Posterior vena cava (tissue), 2 donors: ENCODE measurements around the gene MTMR3. TPM values are rescaled to one million over a fixed set of nuclear protein-coding genes. Genes with fewer than 3 reads are reported as not detected.

Experiments used
- DNase-seq: peaks from one replicate; pipeline ENCODE4 v3.0.0-alpha.2; 2020; ENCODE audit warnings: low spot score
- intact Hi-C, 2 donors: fragments of 100-400 bp; cut with DNase I; formaldehyde crosslinking; loops; one replicate each; pipeline versions ENCODE4 v1.14.1 to v1.14.2; 2022 to 2023
- total RNA-seq, 2 donors: library from RNA; stranded (reverse); fragmentation: NEBNext Ultra II Directional; extraction: Animal tissue kit (Norgen Biotek cat#: 25700); gene quantifications; one replicate each; pipeline ENCODE4 v1.2.1, GENCODE V29; 2021
- donor health status: DM: yes; HTN: yes; CAD: no.
- donor health status: DM: yes; HTN: yes; CAD: no.

Gene MTMR3
- total RNA-seq, 2 donors from 2014 or later = 35.8 to 37.6 TPM

DNA sequence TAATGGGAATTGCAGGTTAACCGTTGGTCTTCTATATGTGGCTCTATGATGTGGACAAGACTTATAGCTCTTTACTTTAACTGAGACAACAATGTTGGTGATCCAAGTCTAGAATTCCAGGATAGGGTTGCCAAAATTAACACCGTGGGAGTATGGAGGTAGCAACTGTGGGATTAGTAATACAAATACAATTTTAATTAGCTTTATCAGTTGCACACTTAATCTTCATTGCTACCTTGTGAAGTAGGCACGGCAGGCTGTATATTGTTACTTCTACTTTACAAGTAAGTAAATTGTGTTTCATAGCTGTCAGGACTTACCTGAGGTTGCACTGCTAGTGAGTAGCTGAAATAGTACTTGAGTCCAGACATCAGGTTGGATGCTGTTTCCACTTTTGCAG, 21.0 kb downstream of the MTMR3 start:
- DNase-seq = no peak
- intact Hi-C loops = no loop called here

GRCh38 chr22:29907753-29908515, 25.0 kb downstream of the MTMR3 start:
- intact Hi-C loops = no loop called here
- peak; percentile 85 for DNase-seq

DNA sequence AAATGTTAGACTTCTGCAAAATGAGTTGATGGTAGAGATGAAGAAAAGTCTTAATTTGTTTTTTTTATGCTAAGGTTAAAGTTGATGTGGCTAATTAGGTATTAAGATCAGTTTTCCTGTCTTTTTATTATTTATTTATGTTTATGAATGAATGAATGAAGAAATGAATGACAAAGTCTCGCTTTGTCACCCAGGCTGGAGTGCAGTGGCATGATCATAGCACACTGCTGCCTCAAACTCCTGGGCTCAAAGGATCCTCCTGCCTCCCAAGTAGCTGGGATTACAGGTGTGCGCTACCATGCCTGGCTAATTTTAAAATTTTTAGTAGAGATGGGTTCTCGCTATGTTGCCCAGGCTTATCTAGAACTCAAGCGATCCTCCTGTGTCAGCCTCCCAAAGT, 29.2 kb downstream of the MTMR3 start:
- intact Hi-C loops = no loop called here
- DNase-seq = no peak

- no peak for DNase-seq
- intact Hi-C loops = no loop called here
Measured at GRCh38 chr22:29912605-29913398, 29.8 kb downstream of the MTMR3 start.

GRCh38 chr22:29914165-29914564, 31.2 kb downstream of the MTMR3 start:
- DNase-seq = no peak
- intact Hi-C loops = no loop called here

DNA sequence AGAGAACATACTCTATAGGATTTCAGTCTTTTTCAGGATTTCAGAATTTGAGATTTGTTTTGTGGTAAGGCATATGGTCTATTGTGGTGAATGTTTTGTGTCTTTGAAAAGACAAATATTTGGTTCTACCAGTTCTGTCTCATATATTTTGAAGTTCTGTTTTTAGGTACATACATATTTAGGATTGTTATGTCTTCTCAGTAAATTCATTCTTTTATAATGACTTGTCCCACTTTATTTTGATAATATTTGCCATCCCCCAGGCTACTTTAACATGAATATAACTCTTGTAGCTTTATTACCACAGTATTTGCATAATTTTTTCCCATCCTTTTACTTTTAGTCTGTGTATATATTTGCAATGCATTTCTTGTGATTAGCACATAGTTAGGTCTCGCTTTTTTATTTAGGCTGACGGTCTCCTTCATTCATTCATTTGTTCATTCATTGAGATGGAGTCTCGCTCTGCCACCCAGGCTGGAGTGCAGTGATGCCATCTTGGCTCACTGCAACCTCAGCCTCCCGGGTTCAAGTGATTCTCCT, 32.1 kb downstream of the MTMR3 start:
- DNase-seq = no peak
- intact Hi-C loops = no loop called here

GRCh38 chr22:29916007-29916544, 33.1 kb downstream of the MTMR3 start:
- no peak for DNase-seq
- intact Hi-C loops = no loop called here

DNA sequence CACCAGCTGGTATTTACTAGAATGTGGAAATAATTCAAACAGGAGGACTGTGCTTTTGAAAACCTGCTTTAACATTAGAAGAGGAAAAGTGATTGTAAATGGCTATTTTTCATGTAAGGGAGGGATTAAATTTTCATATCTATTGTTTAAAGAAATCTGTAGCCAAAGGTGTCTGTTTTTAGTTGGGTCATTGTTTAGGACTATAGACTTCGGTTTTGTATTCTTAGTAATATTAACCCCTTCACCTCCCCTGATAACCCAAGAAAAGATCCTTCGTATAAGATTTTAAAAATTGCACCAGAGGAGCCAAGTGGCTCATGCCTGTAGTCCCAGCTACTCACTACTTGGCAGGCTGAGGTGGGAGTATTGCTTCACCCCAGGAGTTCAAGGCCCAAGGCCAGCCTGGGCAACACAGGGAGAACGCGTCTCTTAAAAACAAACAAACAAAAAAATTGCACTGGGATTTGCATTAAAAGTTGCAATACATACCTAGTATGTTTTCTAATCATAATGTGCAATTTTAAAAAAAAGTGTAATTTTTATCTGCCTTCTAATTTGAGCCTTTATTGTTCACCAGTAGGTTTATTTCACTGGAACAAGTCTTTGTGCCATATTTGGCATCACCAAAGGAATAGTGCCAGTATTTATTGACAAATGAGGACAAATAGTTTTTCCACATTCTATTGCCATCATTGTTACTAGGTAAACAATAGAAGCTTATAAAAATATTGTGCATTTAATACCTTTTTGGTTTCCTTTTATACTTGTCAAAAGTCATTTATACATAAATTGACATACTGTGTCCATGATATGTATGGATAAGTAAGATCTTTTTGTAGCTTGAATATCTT, 34.3 kb downstream of the MTMR3 start:
- DNase-seq = no peak
- intact Hi-C loops = no loop called here

DNA sequence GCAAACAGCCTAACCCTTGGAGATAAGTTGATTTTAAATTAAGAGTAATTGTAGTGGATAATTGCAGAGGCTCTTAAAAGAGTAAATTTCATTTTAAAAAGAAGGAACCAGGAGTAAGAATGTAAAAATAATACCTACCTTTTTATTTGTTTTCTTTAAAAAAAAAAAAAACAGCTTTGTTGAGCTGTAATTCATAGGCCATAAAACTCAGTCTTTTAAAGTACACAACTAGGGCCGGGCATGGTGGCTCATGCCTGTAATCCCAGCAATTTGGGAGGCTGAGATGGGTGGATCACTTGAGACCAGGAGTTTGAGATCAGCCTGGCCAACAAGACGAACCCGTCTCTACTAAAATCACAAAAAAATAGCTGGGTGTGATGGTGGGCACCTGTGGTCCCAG, 42.4 kb downstream of the MTMR3 start:
- intact Hi-C loops = no loop called here
- no peak for DNase-seq

- intact Hi-C loops = no loop called here
- no peak for DNase-seq
Measured at GRCh38 chr22:29926057-29926456, 43.1 kb downstream of the MTMR3 start.

DNA sequence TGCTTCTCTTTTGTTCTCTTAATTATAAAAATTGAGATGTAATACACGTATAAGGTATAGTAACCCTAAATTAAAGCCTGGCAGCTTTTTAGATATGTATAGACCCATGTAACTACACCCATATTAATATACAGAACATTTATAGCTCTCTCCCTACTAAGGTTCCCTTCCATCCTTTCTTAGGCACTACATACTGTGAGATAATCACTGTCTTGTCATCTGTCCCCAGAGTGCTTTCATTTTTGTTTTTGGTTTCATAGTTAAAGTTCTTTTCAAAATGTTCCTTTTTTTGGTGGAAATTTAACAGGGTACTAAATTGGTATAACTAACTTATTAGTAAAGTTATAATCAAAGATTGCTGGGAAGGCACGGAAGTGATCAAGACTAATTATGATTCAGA, 49.2 kb downstream of the MTMR3 start:
- DNase-seq = no peak
- intact Hi-C loops = no loop called here

DNA sequence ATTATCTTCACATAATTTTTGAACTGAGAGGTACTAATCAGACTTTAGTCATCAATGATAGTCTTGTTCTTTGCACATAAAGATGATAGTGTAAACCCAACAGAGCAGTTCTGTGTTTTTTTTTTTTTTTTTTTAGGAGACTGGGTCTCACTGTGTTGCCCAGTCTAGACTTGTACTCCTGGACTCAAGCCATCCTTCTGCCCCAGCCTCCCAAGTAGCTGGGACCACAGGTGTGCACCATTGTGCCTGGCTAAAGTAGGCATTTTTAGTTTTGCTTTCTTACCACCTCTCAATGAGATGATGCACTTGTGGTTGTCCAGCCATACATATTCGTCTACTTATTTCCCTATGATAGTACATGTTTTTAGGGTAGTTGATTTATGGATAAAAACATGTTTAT, 50.6 kb downstream of the MTMR3 start:
- intact Hi-C loops = no loop called here
- no peak for DNase-seq

DNA sequence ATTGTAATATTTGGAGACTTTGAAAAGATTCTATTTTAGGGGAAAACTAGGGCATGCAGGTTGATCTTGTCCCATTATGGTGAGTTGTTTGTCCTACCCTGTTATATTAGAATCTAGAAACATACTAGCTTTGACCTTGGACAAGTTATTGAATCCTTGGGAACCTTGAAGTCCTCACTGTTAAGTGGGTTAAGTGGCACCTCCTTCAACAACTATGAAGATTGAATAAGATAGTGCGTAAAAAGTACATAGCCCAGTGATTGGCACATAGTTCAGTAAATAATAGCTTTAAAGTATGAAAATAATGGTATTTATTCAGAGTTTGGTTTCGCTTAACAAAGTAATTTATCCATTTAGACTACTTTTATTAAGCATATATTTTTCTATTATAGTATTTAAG, 51.6 kb downstream of the MTMR3 start:
- intact Hi-C loops = no loop called here
- no peak for DNase-seq

GRCh38 chr22:29936186-29936585, 53.2 kb downstream of the MTMR3 start:
- intact Hi-C loops = no loop called here
- no peak for DNase-seq

DNA sequence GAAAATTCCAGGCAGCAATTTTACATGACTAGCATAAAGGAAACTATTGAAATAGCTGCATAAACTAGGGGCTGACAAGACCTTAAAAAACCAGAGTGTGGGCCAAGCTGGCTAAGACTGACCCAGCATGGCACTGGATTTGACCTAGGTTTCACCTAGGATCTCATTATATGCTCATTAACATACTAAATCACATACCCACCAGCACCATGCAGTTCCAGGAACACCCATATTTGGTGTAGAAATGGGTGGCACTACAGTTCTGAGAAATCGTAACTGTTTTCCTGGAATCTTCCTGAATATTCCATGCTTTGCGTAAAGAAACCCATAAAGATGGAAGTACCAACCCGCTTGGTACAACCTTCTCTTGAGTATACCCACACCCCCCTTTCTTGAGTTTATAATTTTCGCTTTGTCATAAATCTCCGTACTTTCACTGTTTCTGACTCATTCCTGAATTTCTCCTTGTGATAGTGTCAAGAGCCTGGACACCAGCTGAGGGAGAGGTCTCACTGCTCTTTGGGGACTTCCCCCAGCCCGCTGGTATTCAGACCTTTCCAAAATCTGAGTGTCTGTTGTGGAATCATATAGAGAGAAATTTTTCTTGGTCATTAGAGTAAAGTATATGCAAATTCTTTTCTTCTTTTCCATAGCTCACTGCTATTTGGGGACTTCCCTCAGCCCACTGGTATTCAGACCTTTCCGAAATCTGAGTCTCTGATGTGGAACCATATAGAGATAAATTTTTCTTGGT, 55.1 kb downstream of the MTMR3 start:
- DNase-seq = no peak
- intact Hi-C loops = no loop called here

DNA sequence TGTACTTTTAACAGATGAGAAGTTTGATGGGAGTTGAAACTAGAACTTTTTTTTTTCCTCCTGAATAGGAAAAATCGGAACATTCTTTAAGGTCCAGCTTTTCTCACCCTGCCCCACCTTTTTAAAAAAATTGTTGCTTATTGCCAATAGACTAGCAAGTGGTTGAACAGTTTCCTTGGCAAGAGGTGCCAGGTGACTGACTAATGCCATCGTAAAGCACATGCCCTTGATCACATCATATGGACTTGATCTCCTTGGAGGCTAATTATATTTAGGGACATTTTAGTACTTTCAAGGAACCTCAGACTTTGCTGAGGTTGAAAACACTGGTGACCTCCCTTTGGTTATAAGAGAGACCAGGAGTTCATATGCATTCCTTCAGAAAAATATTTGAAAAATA, 57.6 kb downstream of the MTMR3 start:
- intact Hi-C loops = no loop called here
- no peak for DNase-seq

DNA sequence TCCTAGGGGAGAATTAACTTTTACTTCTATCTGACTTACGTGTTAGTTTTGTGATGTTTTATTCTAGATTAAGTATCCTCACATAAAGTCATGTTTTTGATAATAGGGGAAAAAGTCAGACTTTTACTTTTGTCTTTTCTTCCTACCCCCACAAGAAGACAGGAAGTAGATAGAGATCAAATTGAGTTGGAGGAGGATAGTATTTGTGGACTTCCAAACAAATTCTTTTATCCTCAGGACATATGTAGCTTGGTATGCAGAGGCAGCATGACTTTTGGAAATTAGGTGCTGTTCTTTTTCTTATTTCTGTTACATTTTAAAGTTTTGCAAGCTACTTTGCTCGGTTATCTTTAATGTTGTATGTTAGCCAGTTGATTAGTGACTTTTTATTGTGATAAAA, 61.4 kb downstream of the MTMR3 start:
- intact Hi-C loops = no loop called here
- DNase-seq = no peak

GRCh38 chr22:29945435-29945834, 62.5 kb downstream of the MTMR3 start:
- intact Hi-C loops = no loop called here
- DNase-seq = no peak

GRCh38 chr22:29946220-29946619, 63.2 kb downstream of the MTMR3 start:
- DNase-seq = no peak
- intact Hi-C loops = no loop called here
